ENCODE data around the gene SSBP3.

DNA sequence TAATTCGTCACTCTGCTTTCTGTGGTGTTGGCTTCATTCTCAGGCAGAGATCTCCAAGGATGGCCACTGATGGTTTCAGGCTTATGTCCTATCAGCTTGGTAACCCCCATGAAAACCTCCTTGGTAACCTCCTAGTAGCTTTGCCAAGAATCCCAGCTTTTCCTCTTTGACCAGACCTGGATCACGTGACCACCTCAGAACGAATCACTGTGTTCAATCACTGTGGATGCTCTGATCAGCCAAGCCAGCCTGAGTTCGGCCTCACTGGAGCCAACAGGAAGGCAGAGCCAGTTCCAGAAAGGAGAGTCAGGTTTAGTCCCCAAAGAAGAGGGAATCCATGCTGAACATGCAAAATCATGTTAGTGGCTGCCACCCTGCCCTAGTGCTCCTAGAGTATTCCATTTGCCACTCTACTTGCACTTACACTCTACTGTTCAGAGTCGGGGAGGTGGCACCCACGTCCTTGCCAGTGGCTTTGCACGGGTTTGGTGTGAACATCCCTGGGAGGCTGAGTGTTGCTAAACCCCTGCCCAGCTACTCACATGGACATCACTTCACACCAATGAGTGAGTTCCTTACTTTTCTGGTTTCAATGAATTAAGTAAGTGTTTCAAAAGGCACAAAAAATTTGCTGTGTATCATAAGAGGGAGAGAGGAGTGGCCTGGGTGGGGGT, 33.5 kb upstream of the SSBP3 start:
- TF ChIP-seq, protein P1, sequence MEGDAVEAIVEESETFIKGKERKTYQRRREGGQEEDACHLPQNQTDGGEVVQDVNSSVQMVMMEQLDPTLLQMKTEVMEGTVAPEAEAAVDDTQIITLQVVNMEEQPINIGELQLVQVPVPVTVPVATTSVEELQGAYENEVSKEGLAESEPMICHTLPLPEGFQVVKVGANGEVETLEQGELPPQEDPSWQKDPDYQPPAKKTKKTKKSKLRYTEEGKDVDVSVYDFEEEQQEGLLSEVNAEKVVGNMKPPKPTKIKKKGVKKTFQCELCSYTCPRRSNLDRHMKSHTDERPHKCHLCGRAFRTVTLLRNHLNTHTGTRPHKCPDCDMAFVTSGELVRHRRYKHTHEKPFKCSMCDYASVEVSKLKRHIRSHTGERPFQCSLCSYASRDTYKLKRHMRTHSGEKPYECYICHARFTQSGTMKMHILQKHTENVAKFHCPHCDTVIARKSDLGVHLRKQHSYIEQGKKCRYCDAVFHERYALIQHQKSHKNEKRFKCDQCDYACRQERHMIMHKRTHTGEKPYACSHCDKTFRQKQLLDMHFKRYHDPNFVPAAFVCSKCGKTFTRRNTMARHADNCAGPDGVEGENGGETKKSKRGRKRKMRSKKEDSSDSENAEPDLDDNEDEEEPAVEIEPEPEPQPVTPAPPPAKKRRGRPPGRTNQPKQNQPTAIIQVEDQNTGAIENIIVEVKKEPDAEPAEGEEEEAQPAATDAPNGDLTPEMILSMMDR (IDR thresholded peaks at IDR 0.05): no peak
- TF ChIP-seq POLR2A (IDR thresholded peaks at IDR 0.05): no peak

All from thyroid gland (tissue), 4 donors.